GM21529 (cell line): ENCODE measurements around the gene PTPRG.
"Not testable (repeated sequence)": the region's sequence is repeated elsewhere in the genome, so short reads cannot be mapped to it uniquely, and the experiment has no call there.

Experiments used
- ATAC-seq: cut with Tn5 transposase; IDR thresholded peaks from one replicate; pipeline ENCODE4 v1.9.1; 2021; ENCODE audit not compliant: unreplicated experiment

PTPRG gene

GRCh38 chr3:62035402-62036057, 474.2 kb downstream of the PTPRG start:
- no peak for ATAC-seq

GRCh38 chr3:62036726-62037125, 475.4 kb downstream of the PTPRG start:
- ATAC-seq: no peak

- not testable (repeated sequence) for ATAC-seq
These were observed 477.4 kb downstream of the PTPRG start for GRCh38 chr3:62038798-62039197.

GRCh38 chr3:62039586-62039985, 478.2 kb downstream of the PTPRG start:
- no peak for ATAC-seq

- ATAC-seq: no peak
These were observed 480.3 kb downstream of the PTPRG start for GRCh38 chr3:62041681-62042080.

GRCh38 chr3:62044874-62045411, 483.6 kb downstream of the PTPRG start:
- ATAC-seq: no peak

- ATAC-seq: no peak
These were observed 485.0 kb downstream of the PTPRG start for GRCh38 chr3:62046326-62046725.

- no peak for ATAC-seq
These were observed 487.2 kb downstream of the PTPRG start for GRCh38 chr3:62048577-62048976.

- ATAC-seq: no peak
These were observed 487.7 kb downstream of the PTPRG start for GRCh38 chr3:62049033-62049432.

GRCh38 chr3:62051506-62051905, 490.1 kb downstream of the PTPRG start:
- ATAC-seq: no peak

- no peak for ATAC-seq
These were observed 491.0 kb downstream of the PTPRG start for GRCh38 chr3:62052331-62052730.

- ATAC-seq: no peak
These were observed 495.3 kb downstream of the PTPRG start for GRCh38 chr3:62056658-62057057.

- ATAC-seq: no peak
These were observed 496.1 kb downstream of the PTPRG start for GRCh38 chr3:62057339-62058047.

GRCh38 chr3:62065985-62066693, 504.8 kb downstream of the PTPRG start:
- ATAC-seq: no peak

- ATAC-seq: no peak
These were observed 507.0 kb downstream of the PTPRG start for GRCh38 chr3:62068337-62068736.

GRCh38 chr3:62070891-62071290, 509.5 kb downstream of the PTPRG start:
- no peak for ATAC-seq

- ATAC-seq: no peak
These were observed 511.7 kb downstream of the PTPRG start for GRCh38 chr3:62073038-62073437.

- ATAC-seq: no peak
These were observed 523.2 kb downstream of the PTPRG start for GRCh38 chr3:62084558-62084957.

- ATAC-seq: no peak
These were observed 527.2 kb downstream of the PTPRG start for GRCh38 chr3:62088472-62089104.

GRCh38 chr3:62090066-62090465, 528.7 kb downstream of the PTPRG start:
- no peak for ATAC-seq

GRCh38 chr3:62090519-62090918, 529.1 kb downstream of the PTPRG start:
- no peak for ATAC-seq
